Measurements from ENCODE around the gene SNAP91.
"Not testable (repeated sequence)": the region's sequence is repeated elsewhere in the genome, so short reads cannot be mapped to it uniquely, and the experiment has no call there.

The SNAP91 gene

DNA sequence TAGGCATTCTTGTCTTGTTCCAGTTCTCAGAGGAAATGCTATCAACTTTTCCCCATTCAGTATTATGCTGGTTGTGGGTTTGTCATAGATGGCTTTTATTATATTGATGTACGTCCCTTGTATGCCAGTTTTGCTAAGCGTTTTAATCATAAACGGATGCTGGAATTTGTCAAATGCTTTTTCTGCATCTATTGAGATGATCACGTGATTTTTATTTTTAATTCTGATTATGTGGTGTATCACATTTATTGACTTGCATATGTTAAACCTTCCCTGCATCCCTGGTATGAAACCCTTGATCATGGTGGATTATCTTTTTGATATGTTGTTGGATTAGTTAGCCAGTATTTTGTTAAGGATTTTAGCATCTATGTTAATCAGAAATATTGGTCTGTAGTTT lies 79.0 kb downstream of the SNAP91 start:
- not testable (repeated sequence) for DNase-seq (ENCODE audit: low read depth in 2 of 3, low spot score in 2 of 3)

DNA sequence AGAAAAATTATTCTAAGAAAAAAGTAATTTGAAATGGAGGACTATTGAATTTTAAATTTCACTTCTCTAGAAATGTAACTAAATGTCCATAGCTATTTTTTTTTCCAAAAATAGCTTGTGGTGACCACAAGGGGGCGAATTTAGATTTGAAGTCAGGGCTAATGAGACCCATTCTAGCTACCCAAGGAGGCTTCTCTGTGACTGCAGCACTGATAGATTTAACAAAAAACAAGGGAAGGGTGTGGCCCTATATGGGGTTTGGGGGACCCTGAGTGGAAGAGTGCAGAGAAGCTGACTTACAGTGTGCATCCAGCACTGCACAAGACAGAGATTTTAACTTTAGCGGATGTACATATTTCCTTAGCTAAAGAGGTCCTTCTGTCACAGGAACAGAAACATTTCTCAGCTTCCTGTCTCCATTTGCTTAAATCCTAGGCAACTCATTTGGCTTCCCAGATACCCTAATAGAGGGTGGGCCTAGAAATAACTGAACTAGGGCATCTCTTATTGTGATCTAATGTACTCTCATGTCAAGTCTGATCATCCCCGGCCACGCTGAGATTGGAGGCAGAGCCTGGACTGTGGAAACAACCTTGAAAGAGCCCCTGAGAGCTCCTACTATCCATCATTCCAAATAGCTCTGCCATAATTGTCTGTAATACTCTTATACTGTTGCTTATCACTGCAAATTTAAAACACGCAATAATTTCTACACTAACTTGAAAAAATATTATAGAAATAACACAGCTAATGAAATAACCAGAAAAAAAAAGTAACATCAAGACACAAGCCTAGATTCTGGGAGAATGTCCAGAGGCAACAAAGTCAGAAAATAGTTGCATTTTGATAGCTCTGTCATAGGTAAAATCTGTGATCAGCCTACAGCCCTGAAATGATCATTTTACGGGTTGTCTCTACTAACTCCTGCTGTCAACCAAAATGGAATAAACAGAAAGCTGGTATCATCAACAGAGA lies 93.6 kb downstream of the SNAP91 start:
- no peak for DNase-seq (ENCODE audit: low read depth in 2 of 3, low spot score in 2 of 3)

GRCh38 chr6:83613378-83613777 lies 95.5 kb downstream of the SNAP91 start:
- no peak for DNase-seq (ENCODE audit: low read depth in 2 of 3, low spot score in 2 of 3)

DNA sequence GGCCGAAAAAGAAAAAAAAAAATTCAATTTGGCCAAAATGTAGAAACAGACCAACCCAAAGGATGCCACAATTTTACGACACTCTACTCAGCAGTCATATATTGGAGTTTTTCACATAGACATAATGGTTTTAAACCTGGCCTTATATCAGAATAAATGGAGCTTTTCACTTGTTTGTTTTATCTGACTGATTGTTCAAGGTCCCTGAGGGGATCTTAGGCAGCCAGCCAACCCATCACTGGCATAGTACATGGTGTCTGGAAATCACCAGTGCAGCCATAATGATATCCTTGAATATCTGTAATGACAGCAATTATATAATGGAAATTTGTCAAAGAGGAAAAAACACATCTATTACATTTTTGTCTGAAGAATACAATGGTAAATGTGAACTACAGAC lies 99.7 kb downstream of the SNAP91 start:
- no peak for DNase-seq (ENCODE audit: low read depth in 2 of 3, low spot score in 2 of 3)

DNA sequence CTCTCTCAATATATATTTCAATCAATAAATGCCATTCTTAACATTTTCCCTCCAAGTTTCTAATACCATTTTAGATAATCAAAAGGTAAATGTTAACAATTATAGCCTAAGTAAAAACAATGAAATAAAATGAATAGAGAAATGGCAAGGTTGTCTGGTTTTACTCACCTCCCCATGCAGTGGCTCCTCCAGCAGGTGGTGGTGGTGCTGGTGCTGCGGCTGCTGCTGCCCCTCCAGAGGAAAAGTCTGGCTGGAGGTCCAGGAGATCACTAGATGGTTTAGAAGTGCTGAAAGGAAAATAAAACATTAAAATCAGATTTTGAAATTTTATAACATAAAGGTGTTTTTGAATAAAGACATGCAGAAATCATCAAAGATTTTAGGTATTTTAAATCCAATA lies 103.4 kb downstream of the SNAP91 start:
- DNase-seq (ENCODE audit: low read depth in 2 of 3, low spot score in 2 of 3), result no peak

- DNase-seq (ENCODE audit: low read depth in 2 of 3, low spot score in 2 of 3), result no peak
These were observed 105.3 kb downstream of the SNAP91 start for GRCh38 chr6:83603551-83603950.

GRCh38 chr6:83601119-83601518 lies 107.8 kb downstream of the SNAP91 start:
- no peak for DNase-seq (ENCODE audit: low read depth in 2 of 3, low spot score in 2 of 3)

- DNase-seq (ENCODE audit: low read depth in 2 of 3, low spot score in 2 of 3), result no peak
These were observed 108.4 kb downstream of the SNAP91 start for GRCh38 chr6:83600459-83600858.

GRCh38 chr6:83597511-83597910 lies 111.4 kb downstream of the SNAP91 start:
- DNase-seq (ENCODE audit: low read depth in 2 of 3, low spot score in 2 of 3), result no peak

GRCh38 chr6:83597051-83597450 lies 111.8 kb downstream of the SNAP91 start:
- DNase-seq (ENCODE audit: low read depth in 2 of 3, low spot score in 2 of 3), result no peak

DNA sequence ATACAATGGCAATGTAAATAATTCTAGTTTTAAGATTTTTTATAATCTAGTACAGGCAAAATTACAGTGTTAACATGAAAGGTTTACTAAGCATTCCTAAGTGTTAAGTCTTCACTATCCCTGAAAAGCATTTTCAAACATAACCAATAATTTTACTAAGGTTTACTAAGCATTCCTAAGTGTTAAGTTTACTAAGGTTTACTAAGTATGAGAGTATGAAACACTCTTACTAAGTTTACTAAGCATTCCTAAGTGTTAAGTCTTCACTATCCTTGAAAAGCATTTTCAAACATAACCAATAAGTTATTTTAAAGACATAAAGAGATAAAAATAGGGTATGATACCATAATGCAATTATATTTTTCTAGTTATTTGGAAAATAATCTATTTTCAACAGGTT lies 114.0 kb downstream of the SNAP91 start:
- DNase-seq (ENCODE audit: low read depth in 2 of 3, low spot score in 2 of 3), result no peak

DNA sequence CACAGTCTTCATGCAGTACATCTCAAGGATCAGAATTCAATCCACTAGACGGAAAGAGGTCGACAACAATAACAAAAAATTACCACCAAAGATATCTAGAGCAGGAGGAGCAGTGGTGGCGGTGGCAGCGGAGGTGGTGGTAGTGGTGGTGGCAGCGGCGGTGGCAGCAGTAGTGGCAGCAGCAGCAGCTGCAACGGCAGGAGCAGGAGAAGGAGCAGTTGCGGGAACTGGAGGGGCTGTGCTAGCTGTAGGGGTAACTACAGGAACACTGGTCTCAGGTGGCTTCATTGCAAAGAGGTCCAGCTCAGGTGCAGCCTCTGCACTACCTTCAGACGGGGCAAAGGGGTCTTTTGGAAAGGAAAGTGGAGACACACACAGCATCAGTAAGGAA lies 115.5 kb downstream of the SNAP91 start:
- no peak for DNase-seq (ENCODE audit: low read depth in 2 of 3, low spot score in 2 of 3)

GRCh38 chr6:83592770-83593394 lies 116.0 kb downstream of the SNAP91 start:
- no peak for DNase-seq (ENCODE audit: low read depth in 2 of 3, low spot score in 2 of 3)

GRCh38 chr6:83590416-83590815 lies 118.5 kb downstream of the SNAP91 start:
- DNase-seq (ENCODE audit: low read depth in 2 of 3, low spot score in 2 of 3), result no peak

DNA sequence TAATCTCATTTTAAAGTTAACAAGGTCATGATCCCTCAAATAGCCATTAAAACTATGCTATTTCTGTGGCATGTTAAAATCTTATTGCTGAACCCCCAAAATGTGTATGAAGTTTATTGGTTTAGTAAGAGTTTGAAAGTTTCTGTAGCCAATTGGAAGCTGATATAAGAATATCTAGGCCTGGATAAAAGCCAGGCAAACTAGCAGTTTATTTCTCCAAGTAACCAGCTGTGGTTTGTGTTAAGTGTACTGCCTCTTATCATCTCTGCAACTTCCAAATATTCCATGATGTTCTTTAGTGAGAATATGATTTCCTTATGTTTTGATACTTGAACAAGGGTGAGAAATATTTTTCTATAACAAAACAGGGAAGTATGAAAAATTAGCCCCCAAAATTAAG lies 119.8 kb downstream of the SNAP91 start:
- no peak for DNase-seq (ENCODE audit: low read depth in 2 of 3, low spot score in 2 of 3)

- no peak for DNase-seq (ENCODE audit: low read depth in 2 of 3, low spot score in 2 of 3)
These were observed 130.8 kb downstream of the SNAP91 start for GRCh38 chr6:83578057-83578456.

DNA sequence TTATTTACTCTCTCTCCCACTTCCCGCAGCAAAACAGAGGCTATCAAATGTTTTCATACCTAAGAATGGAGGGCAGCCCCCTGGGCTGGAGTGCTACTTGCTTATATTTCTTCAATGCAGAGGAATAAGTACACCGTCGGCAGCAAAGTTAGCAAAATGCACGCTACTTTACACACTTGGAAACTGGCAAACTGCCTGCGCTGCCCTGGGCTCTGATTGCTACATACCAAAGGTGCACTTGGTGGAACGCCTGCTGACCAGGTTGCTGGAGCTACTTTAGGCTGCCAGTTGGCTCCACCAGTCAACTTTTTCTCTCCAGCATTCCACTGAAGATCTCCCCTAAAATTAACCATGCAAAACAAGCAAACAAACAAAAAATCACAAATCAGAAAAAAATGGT lies 134.1 kb downstream of the SNAP91 start:
- DNase-seq (ENCODE audit: low read depth in 2 of 3, low spot score in 2 of 3), result no peak

DNA sequence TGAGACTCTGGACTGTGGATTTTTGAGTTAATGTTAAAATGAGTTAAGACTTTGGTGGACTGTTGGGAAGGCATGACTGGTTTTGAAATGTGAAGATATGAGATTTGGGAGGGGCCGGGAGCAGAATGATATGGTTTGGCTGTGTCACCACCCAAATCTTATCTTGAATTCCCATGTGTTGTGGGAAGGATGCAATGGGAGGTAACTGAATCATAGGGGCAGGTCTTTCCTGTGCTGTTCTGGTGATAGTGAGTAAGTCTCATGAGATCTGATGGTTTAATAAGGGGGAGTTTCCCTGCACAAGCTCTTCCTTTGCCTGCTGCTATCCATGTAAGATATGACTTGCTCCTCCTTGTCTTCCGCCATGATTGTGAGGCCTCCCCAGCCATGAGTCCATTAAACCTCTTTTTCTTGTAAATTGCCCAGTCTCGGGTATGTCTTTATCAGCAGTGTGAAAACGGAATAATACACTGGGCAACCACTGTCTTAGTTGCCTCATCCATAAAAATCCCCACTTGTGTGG lies 137.2 kb downstream of the SNAP91 start:
- DNase-seq (ENCODE audit: low read depth in 2 of 3, low spot score in 2 of 3), result not testable (repeated sequence)

DNA sequence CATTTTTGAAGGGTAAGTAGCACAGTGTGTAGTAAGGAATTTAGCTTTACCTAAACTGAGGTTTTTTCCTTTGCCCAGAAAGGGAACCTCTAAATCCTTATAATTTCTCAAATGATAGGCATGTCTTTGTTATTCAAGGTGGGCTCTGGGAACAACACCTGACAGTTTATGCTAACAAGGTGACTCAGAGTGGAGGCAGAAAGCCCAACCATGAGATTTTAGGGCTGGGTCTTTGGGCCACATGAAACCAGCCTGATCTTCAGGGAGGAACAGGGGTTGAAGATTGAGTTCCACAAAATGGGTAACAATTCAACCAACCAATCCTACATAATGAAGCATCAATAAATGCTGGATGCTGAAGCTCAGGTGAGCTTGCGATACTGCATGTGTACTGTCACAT lies 149.9 kb downstream of the SNAP91 start:
- no peak for DNase-seq (ENCODE audit: low read depth in 2 of 3, low spot score in 2 of 3)

DNA sequence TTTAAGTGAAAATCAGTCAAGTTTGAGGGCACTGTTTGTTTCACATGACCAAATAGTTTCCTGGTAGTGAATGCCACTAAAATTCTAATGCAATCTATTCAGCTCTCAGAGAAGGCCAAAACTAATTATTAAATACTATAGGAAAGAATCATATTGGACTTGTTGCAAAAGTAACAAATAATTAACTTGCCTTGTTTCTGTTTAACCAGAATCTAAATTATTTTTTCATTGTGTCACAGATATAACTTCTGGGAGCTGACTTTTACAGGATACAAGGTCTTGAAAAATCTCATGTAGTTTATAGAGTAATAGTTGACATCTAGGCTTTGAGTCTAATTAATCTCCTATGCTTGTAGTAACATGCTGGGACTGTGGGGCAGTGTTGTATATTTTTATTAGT lies 152.0 kb downstream of the SNAP91 start:
- no peak for DNase-seq (ENCODE audit: low read depth in 2 of 3, low spot score in 2 of 3)

DNA sequence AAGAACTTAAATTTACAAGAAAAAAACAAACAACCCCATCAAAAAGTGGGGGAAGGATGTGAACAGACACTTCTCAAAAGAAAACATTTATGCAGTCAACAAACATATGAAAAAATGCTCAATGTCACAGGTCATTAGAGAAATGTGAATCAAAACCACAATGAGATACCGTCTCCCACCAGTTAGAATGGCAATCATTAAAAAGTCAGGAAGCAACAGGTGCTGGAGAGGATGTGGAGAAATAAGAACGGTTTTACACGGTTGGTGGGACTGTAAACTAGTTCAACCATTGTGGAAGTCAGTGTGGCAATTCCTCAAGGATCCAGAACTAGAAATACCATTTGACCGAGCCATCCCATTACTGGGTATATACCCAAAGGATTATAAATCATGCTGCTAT lies 157.2 kb downstream of the SNAP91 start:
- DNase-seq (ENCODE audit: low read depth in 2 of 3, low spot score in 2 of 3), result not testable (repeated sequence)

DNA sequence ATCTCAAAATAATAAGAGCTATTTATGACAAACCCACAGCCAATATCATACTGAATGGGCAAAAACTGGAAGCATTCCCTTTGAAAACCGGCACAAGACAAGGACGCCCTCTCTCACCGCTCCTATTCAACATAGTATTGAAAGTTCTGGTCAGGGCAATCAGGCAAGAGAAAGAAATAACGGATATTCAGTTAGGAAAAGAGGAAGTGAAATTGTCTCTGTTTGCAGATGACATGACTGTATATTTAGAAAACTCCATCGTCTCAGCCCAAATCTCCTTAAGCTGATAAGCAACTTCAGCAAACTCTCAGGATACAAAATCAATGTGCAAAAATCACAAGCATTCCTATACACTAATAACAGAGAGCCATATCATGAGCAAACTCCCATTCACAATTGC lies 158.4 kb downstream of the SNAP91 start:
- not testable (repeated sequence) for DNase-seq (ENCODE audit: low read depth in 2 of 3, low spot score in 2 of 3)
